ENCODE data around the gene CLEC14A.

DNA sequence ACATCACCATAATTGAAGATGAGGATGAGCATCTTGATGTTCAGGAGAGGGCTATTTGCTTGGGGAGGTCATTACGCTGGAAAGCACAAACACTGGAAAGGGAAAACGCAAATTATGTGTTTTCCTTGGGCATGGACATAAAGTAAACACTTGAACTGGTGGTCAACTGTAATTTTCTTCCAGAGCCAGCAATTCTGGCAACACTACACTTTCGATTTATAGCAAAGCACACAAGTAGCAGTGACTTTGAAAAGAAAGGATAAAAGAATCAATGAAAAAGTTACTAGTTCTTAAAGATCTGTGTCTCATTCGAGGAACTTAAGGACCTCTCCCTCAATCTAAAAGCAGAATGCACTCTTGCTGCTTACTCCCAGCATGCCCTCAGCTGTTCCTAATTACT, 2.2 kb downstream of the CLEC14A start:
- TF ChIP-seq, protein P1, sequence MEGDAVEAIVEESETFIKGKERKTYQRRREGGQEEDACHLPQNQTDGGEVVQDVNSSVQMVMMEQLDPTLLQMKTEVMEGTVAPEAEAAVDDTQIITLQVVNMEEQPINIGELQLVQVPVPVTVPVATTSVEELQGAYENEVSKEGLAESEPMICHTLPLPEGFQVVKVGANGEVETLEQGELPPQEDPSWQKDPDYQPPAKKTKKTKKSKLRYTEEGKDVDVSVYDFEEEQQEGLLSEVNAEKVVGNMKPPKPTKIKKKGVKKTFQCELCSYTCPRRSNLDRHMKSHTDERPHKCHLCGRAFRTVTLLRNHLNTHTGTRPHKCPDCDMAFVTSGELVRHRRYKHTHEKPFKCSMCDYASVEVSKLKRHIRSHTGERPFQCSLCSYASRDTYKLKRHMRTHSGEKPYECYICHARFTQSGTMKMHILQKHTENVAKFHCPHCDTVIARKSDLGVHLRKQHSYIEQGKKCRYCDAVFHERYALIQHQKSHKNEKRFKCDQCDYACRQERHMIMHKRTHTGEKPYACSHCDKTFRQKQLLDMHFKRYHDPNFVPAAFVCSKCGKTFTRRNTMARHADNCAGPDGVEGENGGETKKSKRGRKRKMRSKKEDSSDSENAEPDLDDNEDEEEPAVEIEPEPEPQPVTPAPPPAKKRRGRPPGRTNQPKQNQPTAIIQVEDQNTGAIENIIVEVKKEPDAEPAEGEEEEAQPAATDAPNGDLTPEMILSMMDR (IDR thresholded peaks at IDR 0.05; ENCODE audit: low read depth, low read length, missing input control) = no peak
- TF ChIP-seq TAF1 (conservative IDR thresholded peaks at IDR 0.05) (no peak), FOXA1 (IDR thresholded peaks at IDR 0.05) (no peak), JUND (IDR thresholded peaks at IDR 0.05) (no peak), SP1 (IDR thresholded peaks at IDR 0.05) (no peak), YY1 (IDR thresholded peaks at IDR 0.05) (no peak), RAD21 (IDR thresholded peaks at IDR 0.05) (no peak), EGR1 (IDR thresholded peaks at IDR 0.05; ENCODE audit: low read depth in 2 of 2) (no peak), FOXA2 (IDR thresholded peaks at IDR 0.05) (no peak), GABPA (IDR thresholded peaks at IDR 0.05 in 1 of 2, conservative IDR thresholded peaks at IDR 0.05 in 1 of 2) (no peak)
- TF ChIP-seq, protein P2, sequence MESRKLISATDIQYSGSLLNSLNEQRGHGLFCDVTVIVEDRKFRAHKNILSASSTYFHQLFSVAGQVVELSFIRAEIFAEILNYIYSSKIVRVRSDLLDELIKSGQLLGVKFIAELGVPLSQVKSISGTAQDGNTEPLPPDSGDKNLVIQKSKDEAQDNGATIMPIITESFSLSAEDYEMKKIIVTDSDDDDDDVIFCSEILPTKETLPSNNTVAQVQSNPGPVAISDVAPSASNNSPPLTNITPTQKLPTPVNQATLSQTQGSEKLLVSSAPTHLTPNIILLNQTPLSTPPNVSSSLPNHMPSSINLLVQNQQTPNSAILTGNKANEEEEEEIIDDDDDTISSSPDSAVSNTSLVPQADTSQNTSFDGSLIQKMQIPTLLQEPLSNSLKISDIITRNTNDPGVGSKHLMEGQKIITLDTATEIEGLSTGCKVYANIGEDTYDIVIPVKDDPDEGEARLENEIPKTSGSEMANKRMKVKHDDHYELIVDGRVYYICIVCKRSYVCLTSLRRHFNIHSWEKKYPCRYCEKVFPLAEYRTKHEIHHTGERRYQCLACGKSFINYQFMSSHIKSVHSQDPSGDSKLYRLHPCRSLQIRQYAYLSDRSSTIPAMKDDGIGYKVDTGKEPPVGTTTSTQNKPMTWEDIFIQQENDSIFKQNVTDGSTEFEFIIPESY (IDR thresholded peaks at IDR 0.05) = no peak
- TF ChIP-seq, protein P3, sequence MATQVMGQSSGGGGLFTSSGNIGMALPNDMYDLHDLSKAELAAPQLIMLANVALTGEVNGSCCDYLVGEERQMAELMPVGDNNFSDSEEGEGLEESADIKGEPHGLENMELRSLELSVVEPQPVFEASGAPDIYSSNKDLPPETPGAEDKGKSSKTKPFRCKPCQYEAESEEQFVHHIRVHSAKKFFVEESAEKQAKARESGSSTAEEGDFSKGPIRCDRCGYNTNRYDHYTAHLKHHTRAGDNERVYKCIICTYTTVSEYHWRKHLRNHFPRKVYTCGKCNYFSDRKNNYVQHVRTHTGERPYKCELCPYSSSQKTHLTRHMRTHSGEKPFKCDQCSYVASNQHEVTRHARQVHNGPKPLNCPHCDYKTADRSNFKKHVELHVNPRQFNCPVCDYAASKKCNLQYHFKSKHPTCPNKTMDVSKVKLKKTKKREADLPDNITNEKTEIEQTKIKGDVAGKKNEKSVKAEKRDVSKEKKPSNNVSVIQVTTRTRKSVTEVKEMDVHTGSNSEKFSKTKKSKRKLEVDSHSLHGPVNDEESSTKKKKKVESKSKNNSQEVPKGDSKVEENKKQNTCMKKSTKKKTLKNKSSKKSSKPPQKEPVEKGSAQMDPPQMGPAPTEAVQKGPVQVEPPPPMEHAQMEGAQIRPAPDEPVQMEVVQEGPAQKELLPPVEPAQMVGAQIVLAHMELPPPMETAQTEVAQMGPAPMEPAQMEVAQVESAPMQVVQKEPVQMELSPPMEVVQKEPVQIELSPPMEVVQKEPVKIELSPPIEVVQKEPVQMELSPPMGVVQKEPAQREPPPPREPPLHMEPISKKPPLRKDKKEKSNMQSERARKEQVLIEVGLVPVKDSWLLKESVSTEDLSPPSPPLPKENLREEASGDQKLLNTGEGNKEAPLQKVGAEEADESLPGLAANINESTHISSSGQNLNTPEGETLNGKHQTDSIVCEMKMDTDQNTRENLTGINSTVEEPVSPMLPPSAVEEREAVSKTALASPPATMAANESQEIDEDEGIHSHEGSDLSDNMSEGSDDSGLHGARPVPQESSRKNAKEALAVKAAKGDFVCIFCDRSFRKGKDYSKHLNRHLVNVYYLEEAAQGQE (IDR thresholded peaks at IDR 0.05) = no peak
- TF ChIP-seq, protein P4, sequence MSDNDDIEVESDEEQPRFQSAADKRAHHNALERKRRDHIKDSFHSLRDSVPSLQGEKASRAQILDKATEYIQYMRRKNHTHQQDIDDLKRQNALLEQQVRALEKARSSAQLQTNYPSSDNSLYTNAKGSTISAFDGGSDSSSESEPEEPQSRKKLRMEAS (IDR thresholded peaks at IDR 0.05) = no peak
